ENCODE data around the gene MARCHF4.

- TF ChIP-seq EZH2 (IDR thresholded peaks at IDR 0.05; ENCODE audit: borderline replicate concordance) (no peak), CTCF (IDR thresholded peaks at IDR 0.05; ENCODE audit: poor library complexity) (no peak)
Measured at GRCh38 chr2:216350214-216350791, 22.0 kb downstream of the MARCHF4 start.

Measured in hepatocyte (in vitro differentiated cells).